Parietal lobe (tissue), 2 donors: ENCODE measurements around the gene DHX40. TPM values are rescaled to one million over a fixed set of nuclear protein-coding genes. Genes with fewer than 3 reads are reported as not detected.

Source experiments
- small RNA-seq: library from RNA; depleted of rRNA; stranded (forward); fragments of <200 nt; gene quantifications from one replicate; pipeline ENCODE3, GENCODE V24; 2014; ENCODE audit warnings: low replicate concordance
- total RNA-seq: library from RNA; depleted of rRNA; stranded (reverse); fragments of >200 nt; gene quantifications from one replicate; pipeline ENCODE4 v1.2.3, GENCODE V29; 2014

DHX40 gene, protein sequence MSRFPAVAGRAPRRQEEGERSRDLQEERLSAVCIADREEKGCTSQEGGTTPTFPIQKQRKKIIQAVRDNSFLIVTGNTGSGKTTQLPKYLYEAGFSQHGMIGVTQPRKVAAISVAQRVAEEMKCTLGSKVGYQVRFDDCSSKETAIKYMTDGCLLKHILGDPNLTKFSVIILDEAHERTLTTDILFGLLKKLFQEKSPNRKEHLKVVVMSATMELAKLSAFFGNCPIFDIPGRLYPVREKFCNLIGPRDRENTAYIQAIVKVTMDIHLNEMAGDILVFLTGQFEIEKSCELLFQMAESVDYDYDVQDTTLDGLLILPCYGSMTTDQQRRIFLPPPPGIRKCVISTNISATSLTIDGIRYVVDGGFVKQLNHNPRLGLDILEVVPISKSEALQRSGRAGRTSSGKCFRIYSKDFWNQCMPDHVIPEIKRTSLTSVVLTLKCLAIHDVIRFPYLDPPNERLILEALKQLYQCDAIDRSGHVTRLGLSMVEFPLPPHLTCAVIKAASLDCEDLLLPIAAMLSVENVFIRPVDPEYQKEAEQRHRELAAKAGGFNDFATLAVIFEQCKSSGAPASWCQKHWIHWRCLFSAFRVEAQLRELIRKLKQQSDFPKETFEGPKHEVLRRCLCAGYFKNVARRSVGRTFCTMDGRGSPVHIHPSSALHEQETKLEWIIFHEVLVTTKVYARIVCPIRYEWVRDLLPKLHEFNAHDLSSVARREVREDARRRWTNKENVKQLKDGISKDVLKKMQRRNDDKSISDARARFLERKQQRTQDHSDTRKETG
- 86.7 TPM for total RNA-seq

DNA sequence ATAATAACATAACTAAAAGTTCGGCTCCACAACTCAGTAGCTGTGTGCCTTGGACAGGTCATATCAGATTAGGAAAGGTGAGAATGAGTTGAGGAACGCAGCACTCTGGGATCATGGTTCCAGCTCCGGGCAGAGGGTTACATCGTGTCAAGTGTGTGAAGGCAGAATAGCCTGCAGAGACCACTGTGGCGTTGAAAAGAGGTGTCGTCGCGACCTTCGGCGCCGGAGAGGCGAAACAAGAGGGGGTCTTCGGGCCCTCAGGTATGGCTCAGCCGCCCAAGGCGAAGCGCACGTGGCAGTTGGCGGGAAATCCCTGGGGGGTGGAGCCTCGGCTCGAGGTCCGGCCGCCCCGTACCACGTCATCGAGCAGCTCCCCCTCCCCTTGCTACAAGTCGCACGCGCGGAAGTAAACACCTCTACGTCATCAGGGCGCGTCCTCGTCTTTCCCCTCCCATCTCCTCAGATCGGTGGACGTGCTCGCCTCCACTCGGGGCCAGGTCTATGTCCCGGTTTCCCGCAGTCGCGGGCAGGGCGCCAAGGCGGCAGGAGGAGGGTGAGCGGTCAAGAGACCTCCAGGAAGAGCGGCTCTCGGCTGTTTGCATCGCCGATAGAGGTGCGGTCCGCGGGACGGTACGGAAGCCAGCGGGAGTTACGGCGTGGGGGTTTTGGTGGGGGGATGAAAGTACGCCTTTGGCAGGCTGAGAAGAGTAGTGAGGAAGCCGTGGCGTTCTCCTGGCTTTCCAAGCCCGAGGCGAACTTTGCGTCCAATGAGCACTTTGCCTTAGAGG, at the start of gene DHX40:
Gene DHX40 (plus strand): TSS at position 440 of the 788 bp plus-strand sequence. CDS start 62 bp downstream, at position 502.

DNA sequence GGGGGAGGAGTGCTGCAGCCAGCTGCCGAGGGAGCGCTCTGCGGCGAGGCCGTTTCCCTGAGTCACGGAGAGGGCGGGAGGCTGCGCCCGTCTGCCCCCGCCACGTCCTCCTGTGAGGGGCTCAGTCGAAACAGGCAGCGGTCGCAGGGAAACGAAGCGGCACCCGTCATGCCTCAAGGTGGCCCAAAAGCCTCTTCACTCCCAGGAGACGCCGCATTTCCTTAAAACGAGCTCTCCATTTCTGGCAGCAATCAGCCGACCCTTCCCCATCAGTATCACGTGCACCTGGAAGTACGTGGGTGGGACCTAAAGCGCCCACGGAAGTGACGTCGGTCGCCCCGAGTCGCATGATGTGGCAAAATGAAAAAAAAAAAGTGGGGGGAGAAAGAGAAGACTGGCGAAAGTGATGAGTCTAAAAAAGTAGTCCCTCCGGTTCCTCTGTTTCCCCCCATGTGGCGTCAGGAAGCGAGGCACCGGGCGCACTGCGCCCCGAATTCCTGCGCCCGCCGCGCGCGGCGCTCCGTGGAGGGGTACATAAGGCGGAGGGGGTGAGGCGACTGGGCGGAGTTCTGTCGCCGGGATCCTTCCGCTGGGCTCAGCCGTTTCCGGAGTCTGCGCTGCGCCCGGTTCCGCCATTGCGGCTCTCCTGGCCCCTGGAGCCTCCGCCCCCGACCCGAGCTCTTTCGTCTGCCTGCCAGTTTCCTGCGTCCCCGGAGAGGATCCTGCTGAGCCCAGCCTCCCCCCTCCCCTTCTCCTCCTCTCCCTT, 54.1 kb downstream of the DHX40 start, which contains the start of gene CLTC:
Gene CLTC (plus strand): TSS at position 598 of the 766 bp plus-strand sequence. CDS start 237 bp downstream, outside the sequence.

Small RNA genes within 50 kb of the gene (small RNA-seq; reads per million reads assigned to genes)
- gene RNU4-13P = 0.31 reads per million, percentile 10 among the genes with 10 or more reads in this experiment

Other genes with a start within 250 kb of the DHX40 start
- gene YPEL2, start 234.0 kb upstream of the DHX40 start, total RNA-seq = 14.1 TPM
- 358 TPM for gene CLTC, start 54.3 kb downstream of the DHX40 start, total RNA-seq
- 32.2 TPM for gene PTRH2, start 141.8 kb downstream of the DHX40 start, total RNA-seq
- gene VMP1, start 142.0 kb downstream of the DHX40 start, total RNA-seq = 166 TPM